AG10803 (cell line): Measurements from ENCODE around the gene RASGRP3.

Experiments used
- DNase-seq: peaks from one replicate; pipeline ENCODE4 v3.0.0; 2010; ENCODE audit warnings: low read depth
- H3K4me3 ChIP-seq: 2 replicates; pipeline ENCODE4 v1.5.1; 2011; ENCODE audit warnings: mild to moderate bottlenecking, low read length, control low read depth
- CTCF ChIP-seq: conservative IDR thresholded peaks from 2 replicates; pipeline ENCODE4 v1.5.1; 2011; ENCODE audit warnings: mild to moderate bottlenecking, low read length, control low read depth, inconsistent platforms

The RASGRP3 gene

GRCh38 chr2:33602201-33602830 is 125.9 kb downstream of the RASGRP3 start:
- no peak for TF ChIP-seq CTCF

GRCh38 chr2:33603416-33603815 is 127.0 kb downstream of the RASGRP3 start:
- no peak for TF ChIP-seq CTCF
- no peak for DNase-seq
- no peak overlapping the region for H3K4me3 ChIP-seq

More at GRCh38 chr2:33602201-33602830, 125.9 kb downstream of the RASGRP3 start:
- H3K4me3 ChIP-seq, result no peak overlapping the region
- DNase-seq, result peak; percentile 90

- TF ChIP-seq CTCF, result no peak
- no peak for DNase-seq
- H3K4me3 ChIP-seq, result no peak overlapping the region
These were observed 128.6 kb downstream of the RASGRP3 start for GRCh38 chr2:33605056-33605455.

GRCh38 chr2:33606100-33606499 is 129.7 kb downstream of the RASGRP3 start:
- H3K4me3 ChIP-seq, result no peak overlapping the region
- TF ChIP-seq CTCF, result no peak
- no peak for DNase-seq

- TF ChIP-seq CTCF, result no peak
- H3K4me3 ChIP-seq, result no peak overlapping the region
- DNase-seq, result no peak
These were observed 130.2 kb downstream of the RASGRP3 start for GRCh38 chr2:33606622-33607021.

GRCh38 chr2:33607251-33607721 is 130.8 kb downstream of the RASGRP3 start:
- DNase-seq, result no peak
- no peak for TF ChIP-seq CTCF
- no peak overlapping the region for H3K4me3 ChIP-seq

GRCh38 chr2:33607905-33608304 is 131.5 kb downstream of the RASGRP3 start:
- TF ChIP-seq CTCF, result no peak
- H3K4me3 ChIP-seq, result no peak overlapping the region
- DNase-seq, result no peak
